Suprapubic skin (tissue), 4 donors: ENCODE results near the gene KCNIP3.

ENCODE experiments used
- CTCF ChIP-seq, 2 donors: fragments of 200-600 bp in 1 of 2; fragments of 450-650 bp in 1 of 2; sonication (generic) in 1 of 2; IDR thresholded peaks; one replicate each; pipeline ENCODE4 v1.5.1; 2016 to 2019; ENCODE audit warnings: antibody characterized with exemption in 2 of 2, mild to moderate bottlenecking in 1 of 2, moderate library complexity in 1 of 2
- POLR2A ChIP-seq, 2 donors: fragments of 450-650 bp; IDR thresholded peaks; one replicate each; pipeline ENCODE4 v1.6.1; 2017; ENCODE audit warnings: antibody characterized with exemption in 2 of 2, mild to moderate bottlenecking in 2 of 2, moderate library complexity in 2 of 2
- POLR2AphosphoS5 ChIP-seq, 3 donors: sonication (generic); formaldehyde crosslinking; IDR thresholded peaks; one replicate each; pipeline ENCODE4 v1.6.1; 2017; ENCODE audit warnings: antibody characterized with exemption in 3 of 3

- TF ChIP-seq POLR2AphosphoS5 (IDR thresholded peaks at IDR 0.05): no peak
- no peak for TF ChIP-seq CTCF (IDR thresholded peaks at IDR 0.05)
- no peak for TF ChIP-seq POLR2A (IDR thresholded peaks at IDR 0.05)
Measured at GRCh38 chr2:95387358-95387757, 90.2 kb downstream of the KCNIP3 start.
